AG08396 (cell line): Measurements from ENCODE around the gene C1QTNF6.
"Not testable (repeated sequence)": the region's sequence is repeated elsewhere in the genome, so short reads cannot be mapped to it uniquely, and the experiment has no call there.

Source experiments
- DNase-seq: peaks from one replicate; pipeline ENCODE4 v3.0.0; 2012; ENCODE audit warnings: low spot score, mixed read lengths

C1QTNF6 gene

DNA sequence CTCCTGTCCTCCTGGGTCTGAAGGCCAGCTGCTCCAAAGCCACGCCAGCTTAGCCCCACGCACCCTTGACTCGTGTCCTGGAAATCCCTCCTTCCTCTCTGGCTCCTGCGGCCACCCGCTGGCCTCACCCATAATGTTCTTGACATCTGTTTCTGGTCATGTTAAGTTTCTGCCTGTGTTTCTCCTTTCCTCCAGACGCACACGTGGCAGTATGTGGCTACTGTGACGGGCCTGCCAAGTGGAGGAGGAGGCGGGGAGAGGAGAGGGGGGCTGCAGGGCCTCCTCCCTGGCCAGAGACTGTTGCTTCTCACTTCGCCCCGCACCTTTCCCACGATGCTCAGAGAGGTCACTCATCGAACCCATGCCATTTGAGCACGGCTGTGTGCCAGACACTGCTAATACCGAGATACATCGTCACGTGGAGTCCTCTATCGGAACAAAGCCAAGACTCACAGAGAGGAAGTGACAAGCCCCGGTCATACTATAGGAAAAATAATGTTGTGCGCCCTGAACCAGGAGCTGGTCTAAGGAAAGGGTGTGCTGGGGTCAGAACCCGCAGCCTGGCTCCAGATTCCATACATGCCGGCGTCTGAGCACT, 11.5 kb downstream of the C1QTNF6 start:
- DNase-seq, result peak; percentile 78

DNA sequence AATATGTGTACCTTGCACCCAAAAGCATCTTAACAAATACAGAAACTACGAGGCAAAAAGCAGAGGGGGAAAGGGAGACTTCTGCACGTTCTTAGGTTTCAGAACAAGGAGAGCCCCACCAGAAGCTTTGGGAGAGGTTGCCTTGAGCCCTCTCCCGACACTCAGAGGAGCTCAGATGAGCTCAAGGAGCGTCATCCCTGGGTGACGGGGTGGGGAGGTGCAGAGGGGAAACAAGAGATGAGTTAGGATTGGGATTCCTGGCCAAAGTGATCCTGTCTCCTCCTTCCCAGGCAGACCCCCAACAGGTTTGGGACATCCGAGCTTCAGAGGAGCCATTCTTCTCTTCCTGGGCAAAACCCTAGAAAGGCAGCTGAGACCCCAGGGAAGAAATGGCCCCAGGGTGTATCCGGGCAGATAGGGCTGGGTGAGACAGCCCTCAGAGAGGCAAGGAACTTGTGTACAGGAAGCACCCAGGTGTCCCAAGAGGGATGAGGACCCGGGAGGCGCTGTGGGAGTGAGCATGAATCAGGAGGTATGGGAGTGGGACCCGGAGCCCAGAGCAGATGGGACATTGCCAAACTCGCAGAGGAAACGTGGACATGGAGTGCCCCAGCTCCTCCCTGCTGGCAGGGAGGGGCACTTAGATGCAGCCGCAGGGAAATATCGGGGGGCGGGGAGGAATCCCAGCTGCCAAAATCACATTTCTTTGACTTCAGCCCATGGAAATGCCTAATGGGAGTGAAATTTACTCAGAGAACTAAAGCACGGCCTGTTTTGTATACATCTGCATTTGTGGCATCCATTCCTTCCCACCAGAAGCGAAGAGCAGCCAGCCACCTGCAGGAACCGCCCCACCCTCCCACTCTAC, 12.4 kb downstream of the C1QTNF6 start:
- no peak for DNase-seq

DNA sequence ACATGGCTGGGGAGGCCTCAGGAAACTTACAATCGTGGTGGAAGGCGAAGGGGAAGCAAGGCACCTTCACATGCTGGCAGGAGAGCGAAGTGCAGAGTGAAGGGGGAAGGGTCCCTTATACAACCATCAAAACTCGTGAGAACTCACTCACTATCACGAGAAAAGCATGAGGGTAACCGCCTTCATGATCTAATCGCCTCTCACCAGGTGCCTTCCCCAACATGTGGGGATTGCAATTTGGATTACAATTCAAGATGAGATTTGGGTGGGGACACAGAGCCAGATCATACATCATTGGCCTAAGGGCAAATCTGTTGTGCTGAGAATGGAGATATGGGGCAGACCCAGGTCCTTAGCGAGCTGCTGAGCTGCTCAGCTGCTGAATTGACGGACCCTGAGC, 13.1 kb downstream of the C1QTNF6 start:
- DNase-seq, result no peak

DNA sequence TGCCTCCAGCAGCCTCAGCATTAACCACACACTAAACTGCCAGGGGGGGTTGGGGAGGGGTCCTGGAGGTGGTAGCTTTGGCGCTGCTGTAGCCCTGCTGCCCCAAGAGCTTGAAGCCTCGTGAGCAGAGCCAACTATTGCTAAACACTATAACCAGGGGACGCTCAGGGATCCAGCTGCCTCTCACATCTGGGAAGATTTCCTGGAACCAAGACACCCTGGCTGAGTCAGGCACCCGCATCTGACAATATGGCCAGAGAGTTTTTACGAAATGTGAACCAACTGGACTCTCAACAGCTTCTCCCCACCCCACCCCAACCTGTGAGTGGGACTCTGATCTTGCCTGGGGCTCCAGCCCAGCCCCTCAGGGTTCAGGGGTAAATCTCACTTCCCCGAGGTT, 14.3 kb downstream of the C1QTNF6 start:
- no peak for DNase-seq

DNA sequence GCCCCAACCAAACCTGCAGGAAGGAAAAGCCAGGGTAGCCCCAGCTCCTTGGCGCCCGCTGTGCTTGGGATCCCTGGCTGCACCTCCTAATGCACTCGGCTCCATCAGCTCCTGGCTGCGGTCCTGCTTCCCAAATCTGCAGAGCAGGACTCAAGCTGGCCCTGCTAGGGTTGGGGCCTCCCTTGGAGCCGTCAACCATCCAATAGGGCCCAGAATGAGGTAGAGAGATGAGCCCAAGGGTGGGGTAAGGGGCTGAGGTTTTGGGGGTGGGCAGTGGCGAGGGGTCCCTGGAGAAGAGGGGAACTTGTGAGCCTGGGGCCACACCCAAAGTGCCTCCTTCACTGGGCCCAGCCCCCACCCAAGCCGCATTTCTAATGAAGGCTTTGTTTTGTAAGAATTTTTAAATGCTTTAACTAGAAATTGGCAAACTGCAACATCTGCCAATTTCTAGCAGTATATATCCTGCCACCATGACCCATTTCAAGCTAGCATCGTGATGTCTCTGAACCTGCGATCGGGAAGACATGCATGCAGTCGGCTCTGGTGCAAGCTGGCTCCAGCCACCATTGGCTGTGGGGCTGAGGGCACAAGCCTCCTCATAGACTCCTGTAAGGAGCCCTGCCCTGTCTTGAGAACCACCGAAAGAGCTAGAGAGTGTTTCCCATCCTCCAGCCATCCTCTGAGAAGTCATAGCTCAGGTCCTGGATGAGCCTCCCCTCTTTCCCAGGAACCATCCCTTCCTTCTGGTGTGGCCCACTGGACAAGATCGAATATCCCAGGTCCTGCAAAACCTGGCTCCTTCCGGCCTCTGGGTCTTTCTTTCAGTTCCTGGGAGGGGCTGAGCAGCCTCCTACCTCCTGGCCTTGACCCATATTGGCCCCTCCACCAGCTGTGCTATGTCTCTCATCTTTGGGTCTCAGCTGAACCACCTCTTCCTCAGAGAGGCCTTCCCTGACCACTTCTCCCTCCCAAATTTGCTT, 15.5 kb downstream of the C1QTNF6 start:
- no peak for DNase-seq

DNA sequence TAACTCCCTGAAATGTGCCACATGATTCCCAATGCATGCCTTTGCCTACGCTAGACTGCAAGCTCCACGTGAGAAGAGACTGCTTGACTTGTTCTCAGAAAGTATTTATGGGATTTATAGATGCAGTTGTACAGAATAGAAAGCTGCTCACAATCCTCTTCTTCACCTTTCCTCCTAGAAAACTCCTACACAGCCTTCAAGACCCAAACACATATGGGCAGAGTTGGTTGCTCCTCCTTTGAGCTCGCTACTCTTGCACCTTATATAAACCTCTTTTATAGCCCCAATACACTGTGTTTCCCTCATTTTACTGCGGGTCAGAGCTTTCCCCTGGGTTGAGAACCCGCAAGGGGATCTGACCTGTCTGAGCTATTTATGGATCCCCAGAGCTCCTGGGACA, 16.4 kb downstream of the C1QTNF6 start:
- no peak for DNase-seq

DNA sequence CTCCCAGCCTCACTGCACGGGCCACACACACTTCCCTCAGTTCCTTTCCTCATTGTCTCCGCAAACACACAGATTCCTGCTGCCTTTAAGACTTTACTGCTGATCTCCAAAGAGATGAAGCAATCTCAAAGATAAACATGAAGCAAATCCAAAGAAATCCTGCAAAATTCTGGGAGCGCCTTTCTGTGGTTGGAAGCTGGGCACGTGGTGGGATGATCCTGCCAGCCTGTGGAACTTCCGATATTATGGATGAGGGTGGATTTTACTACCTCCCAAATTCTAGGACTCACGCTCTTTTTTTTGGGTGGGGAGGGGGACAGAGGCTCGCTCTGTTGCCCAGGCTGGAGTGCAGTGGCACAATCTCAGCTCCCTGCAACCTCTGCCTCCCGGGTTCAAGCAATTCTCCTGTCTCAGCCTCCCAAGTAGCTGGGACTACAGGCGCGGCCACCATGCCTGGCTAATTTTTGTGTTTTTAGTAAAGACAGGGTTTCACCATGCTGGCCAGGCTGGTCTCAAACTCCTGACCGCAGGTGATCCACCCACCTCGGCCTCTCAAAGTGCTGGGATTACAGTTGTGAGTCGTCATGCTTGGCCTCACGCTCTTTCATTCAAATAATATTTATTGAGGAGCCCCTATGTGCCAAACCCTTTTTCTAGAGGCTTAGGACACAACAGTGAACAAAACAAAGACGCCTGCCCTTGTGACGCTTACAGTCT, 17.2 kb downstream of the C1QTNF6 start:
- DNase-seq, result not testable (repeated sequence)

DNA sequence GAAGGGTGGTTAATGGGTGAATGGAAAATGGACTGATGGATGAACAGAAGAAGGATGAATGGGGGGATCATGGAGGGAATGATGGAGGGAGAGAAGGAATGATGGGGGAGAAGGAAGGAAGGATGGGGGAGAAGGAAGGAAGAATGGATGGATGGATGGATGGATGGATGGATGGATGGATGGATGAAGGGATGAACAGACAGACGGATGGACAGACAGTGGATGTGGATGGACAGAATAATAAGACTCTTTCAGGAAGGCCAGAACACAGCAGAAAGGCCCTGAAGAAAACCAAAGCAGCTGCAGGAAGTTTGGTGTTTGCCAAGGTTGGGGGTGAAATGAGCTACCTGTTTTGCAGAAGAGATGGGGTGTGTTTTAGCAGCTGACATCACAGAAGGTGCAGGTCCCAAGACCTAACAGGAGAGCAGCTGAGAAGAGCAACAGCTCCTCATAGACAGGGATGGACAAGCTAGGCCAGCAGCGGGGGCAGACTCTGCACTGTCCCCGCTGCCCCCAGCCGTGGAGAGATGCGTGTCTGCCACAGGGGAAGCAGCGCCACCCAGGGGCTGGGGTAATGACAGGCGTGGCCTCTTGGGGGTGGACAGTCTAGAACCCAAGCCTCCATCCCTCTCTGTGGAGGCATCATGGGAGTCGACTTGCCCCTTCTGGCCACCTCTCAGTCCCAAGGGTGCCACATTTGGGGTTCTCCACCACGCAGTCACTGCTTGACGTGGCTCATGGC, 17.9 kb downstream of the C1QTNF6 start:
- no peak for DNase-seq

DNA sequence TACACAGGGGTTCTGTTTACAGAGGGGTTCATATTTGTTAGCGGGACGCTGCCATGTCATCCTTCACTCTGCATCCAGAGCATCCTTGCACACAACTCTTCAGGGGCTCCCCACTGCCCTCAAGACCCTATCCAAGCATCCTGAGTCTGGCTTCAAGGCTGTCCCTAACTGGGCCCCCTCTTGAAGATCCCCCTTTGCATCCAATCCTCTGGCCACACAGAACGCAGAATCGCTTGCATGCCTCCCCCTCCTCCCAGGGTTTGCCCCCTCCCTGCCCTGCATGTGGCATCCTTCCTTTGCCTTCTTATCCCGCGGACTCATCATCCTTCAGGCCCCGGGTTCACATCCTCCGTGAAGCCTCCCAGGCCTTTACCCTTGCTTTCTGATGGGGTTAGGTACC, 18.6 kb downstream of the C1QTNF6 start:
- DNase-seq, result no peak

DNA sequence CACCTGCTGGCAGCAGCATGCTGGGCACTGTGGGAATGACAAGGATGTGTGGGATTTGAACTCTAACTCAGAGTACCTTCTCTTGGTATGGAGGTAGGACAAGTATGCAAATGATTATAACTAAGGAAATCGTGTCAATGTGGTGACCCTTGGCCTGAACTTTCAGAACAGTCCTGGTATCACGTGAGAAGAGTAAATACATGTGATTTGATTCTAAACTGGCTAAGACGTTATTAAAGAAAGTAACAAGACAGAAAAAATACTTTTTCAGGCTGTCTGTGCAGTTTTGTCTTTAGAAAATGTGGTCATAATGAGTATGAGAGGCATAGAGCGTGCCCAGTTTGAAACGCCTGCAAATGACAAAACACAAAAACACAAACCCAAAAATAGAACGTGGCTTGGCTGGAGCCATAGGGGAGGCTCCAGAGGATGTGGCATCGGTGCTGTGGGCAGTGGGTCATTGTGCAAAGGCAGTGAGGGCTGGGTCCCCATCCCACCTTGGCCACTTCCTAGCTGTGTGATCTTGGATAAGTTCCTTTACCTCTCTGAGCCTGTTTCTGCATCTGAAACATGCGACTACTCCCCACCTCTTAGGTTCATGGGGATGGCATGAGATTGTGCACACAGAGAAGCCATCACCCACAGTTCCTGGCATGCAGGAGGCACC, 19.9 kb downstream of the C1QTNF6 start:
- no peak for DNase-seq

DNA sequence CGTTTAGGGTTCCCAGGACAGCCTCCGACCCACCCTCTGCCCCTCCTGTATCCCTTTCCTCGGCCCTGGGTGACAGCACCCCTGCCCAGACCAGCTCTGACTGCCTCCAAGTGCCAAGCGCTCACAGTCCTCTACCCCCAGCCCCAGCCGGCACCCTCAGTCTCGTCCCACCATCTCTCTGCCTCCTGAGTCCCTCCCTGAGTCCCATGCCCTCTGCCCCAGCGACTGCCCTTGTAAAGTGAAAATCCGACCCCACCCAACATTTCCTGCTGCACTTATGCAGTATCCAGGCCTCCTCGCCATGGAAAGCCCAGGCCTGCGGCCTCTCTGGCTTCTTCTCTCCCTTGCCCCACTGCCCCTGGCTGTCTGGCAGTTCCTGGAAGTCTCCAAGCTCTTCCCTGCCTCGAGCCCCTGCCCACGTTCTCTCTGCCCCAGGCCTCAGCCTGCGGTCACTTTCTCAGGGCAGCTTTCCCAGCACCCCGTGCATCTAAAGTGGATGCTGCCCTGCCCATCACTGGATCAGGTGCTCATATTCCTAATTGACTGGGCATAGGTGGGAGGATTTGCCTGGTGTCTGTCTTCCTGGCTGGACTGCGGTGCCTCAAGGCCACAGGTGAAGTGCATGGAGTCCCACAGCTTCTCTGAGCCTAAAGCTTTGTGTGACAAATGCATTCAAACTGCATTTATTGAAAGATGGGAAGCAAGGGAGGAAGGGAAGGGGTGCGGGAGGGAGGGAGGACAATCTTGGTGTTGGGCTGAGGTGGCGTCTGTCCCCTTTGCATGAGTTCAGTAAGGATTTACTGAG, 20.7 kb downstream of the C1QTNF6 start:
- DNase-seq, result no peak

DNA sequence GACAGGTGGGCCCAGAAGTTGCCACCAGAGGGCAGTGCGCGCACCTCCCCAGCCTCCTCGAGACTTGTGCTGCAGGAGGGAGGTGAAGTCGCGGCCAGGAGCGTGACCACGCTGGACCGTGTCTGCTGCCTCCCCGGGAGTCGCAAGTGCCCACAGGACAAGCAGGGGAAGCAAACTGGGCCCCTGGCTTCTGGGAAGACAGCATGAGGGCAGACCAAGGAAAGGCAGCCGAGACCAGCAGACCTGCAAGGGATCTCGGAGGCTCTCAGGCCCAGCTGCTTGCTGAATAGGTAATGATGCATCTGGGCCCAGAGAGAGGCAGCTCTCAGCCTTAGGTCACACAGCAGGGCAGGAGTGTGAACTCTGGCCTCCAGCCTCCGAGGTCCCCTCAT, 21.4 kb downstream of the C1QTNF6 start:
- DNase-seq, result peak; percentile 88

DNA sequence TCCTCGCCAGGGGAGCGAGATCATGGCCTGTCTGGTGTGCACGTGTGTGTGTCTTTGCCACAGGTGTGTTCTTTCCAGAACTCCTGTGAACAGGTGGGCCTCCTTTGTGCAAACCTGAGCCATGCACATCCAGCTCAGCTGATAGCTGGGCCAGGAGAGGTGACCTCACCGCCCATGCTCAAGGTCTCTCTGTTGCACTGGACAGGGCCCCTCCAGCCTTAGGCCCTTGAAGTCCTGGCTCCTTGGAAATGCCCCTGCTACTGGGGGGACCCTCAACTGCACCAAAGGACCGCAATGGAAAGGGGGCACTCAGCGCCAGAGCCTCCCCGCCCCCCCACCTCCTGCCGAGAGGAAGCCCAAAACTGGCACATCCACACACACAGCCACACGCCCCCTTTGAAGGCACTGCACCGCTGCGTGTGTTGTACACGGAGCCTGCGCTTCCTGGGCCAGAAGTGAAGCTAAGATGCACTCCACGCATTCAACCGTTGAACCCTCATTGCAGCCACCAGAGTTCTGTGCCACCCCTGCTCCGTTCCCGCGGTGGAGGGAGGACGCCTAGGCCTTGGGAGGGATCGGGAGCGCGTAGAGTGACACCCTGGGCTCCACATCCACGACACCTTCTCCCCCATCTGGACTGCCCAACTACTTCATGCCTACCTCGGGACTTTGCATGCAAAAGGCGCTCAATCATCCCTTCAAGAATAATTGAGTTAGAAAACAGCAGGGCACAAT, 21.9 kb downstream of the C1QTNF6 start:
- DNase-seq, result no peak

DNA sequence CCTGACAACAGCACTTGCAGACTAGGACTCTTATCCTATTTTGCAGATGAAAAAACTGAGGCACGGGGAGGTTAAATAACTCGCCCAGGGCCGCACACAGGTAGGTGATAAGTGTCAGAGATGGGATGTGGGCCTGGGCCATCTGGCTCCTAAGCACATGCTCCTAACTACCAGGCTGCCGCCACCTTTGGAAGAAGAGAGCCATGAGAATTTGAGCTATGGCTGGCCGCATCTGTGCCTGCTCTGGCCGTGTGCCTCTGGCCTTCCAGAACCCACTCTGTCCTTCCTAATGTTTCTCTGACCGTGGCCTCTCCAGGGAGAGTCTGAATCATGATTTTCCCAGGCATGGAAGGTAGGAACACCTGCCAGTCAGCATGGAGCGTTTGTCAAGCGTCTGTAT, 23.0 kb downstream of the C1QTNF6 start:
- DNase-seq, result no peak

DNA sequence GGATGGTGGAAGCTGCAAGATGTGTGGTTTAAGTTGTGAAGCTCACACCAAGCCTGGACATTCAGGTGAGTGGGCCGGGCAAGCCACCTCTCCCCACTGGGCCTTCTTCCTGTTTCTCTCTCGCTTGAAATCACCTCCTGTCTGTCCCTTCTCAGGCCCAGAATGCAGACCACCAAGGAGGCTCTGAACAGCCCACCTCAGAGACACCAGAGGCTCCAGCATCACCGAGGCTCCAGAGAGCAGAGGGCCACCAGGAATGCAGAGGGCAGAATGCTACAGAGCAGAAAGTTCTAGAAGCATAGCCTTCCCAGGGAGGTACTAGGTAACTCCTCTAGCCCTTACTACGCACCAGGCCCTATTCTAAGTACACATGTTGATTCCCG, 23.6 kb downstream of the C1QTNF6 start:
- DNase-seq, result no peak

DNA sequence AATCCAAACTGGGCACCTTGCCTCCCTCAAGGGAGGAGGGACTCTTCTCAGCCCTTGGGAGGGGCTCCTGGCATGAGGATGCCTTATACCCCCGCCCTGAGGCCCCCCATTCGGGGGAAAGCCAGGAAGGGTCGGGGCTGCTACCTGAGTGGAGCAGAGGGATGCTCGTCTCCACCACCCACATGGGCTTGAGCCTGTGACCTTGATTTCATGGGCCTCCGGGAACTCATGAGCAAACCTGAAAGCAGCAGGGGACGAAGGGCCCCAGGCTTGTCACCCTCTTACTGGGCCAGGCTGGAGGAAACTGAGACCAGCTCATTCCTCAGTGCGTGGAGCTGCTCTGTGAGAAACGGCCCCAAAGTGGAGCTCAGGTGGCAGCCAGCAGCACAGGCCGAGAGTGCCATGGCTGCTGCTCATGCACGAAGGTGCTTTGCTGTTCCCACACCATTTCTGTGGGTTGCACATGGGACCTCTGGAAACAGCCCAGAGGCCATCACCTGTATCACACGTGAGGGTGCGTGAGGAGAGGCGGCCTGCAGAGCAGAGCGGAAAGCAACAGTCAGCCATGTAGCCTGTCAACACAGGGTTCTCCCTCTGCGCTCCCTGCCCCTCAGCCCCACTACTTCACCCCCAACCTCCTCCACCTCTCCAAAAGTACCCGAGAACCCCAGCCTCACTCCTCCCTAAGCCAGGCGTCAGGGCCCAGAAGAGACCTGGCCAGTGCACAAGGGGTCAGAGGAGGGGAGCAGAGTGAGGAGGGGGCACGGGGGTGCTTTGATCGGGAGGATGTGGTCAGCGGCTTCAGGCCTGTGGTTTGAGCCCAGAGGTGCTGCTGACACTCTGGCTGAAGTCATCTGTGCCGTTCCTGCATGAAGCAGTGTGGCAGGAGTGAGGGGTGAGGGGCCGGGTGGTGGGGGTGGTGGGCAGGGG, 24.2 kb downstream of the C1QTNF6 start:
- no peak for DNase-seq

DNA sequence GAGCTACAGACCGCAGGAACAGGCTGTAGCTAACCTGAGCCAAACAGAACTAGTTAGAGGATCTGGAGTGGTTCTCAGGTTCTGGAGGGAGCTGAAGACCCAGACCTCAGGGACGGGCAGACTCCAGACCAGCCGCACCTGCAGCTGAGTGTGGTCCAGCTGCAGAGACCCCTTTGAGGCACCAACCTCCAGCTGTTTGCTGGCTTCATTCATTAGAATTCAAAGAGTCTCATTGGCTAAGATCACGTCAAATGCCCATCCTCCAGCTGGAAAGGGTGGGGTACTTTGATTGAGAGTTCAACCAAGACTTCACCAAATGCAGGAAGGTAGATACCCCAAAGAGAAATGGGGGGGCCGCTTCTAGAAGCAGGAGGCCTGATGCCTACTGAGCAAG, 25.0 kb downstream of the C1QTNF6 start:
- DNase-seq, result no peak
